ENCODE data around the gene SLC66A3. TPM values are rescaled to one million over a fixed set of nuclear protein-coding genes. Genes with fewer than 3 reads are reported as not detected.

Gene SLC66A3
- total and polyA plus RNA-seq, 2 donors (not counting 1 experiment from before 2014, with no cell fraction given): 23.7 to 32.4 TPM

DNA sequence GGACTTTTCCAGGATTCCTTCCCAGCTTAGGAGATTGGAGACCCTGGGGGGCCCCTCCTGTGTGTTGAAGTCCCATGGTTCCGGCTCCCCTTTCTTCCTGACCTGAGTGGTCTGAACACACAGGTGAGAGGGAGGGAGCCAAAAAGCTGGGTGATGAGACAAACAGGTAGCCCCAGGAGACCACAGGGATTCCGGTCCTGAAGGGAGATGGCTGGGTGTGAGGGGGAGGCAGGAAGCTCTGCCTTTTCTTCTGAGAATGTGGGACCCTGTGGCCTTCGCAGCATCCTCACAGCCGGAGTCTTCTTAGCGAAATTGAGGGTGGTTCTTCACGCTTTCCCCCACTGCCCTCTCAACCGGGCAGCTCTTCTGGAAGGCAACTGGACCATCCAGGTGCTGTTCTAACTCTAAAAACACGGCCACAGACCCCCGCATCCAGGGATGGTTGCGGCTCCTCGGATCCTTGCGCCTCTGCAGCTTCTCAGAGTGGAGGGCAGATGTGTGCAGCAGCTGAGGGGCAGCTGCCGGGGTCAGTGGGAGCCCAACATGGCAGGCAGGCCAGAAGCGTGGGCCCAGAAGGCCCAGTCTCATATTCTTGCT, 4.4 kb downstream of the SLC66A3 start:
- no peaks in the 10 kb centered on the region for H3K36me3 ChIP-seq (replicated peaks in 1 of 2; ENCODE audit: control extremely low read depth in 1 of 2, control insufficient read depth in 1 of 2, extremely low read depth in 1 of 2, insufficient read depth in 2 of 2, low read length in 1 of 2)
- POLR2A ChIA-PET: no interaction called here
- no peaks in the 10 kb centered on the region for H3K27me3 ChIP-seq (replicated peaks in 1 of 4; ENCODE audit: control extremely low read depth in 1 of 4, control insufficient read depth in 3 of 4, insufficient read depth in 4 of 4, low read length in 3 of 4)
- H3K27ac ChIP-seq (ENCODE audit: low read length in 2 of 2): no peak overlapping the region
- no peak overlapping the region for H3K27ac Mint-ChIP-seq
- CTCF ChIA-PET: interaction anchor here (0.5 to 1.1 kb wide), 2 partner anchors 16 to 27 kb away, joined by 3 read pairs; a partner anchor contains a TSS
- no peaks in the 10 kb centered on the region for H3K27me3 Mint-ChIP-seq
- intact Hi-C loops (cut with micrococcal nuclease): loop anchor here (5.0 to 10.0 kb wide), 2 partner anchors 43 to 1115 kb away; partner anchors contain the start of gene KLF11
- no peak overlapping the region for H3K9ac ChIP-seq (ENCODE audit: low read length)
- H3K4me1 Mint-ChIP-seq: peaks cover 24% of the 10 kb centered on the region
- H4K20me1 ChIP-seq (ENCODE audit: control insufficient read depth, insufficient read depth, low read length, poor library complexity, severe bottlenecking): peaks cover 13% of the 10 kb centered on the region
- H3K9me3 Mint-ChIP-seq (ENCODE audit: insufficient read depth): no peaks in the 10 kb centered on the region
- no peak overlapping the region for H2AFZ ChIP-seq (ENCODE audit: insufficient read depth, low read depth, low read length, poor library complexity, severe bottlenecking)
- ATAC-seq (ENCODE audit: low read depth) (no peak), DNase-seq (no peak)
- H3K79me2 ChIP-seq (ENCODE audit: control insufficient read depth, insufficient read depth, low read length): peaks cover 17% of the 10 kb centered on the region
- peaks cover 16 to 25% of the 10 kb centered on the region in 2 donors for H3K4me1 ChIP-seq (ENCODE audit: control insufficient read depth in 2 of 2, insufficient read depth in 2 of 2, low read length in 2 of 2)
- WGBS (ENCODE audit: insufficient coverage): 96% methylated on average over 14 of the region's 14 CpGs
- no peak overlapping the region for H3K4me3 ChIP-seq (ENCODE audit: control extremely low read depth in 1 of 5, extremely low read depth in 1 of 5, insufficient read depth in 1 of 5, low read depth in 2 of 5, low read length in 4 of 5)
- H3K9me3 ChIP-seq (ENCODE audit: control extremely low read depth in 1 of 3, control insufficient read depth in 2 of 3, insufficient read depth in 1 of 3, low read length in 2 of 3): peaks cover 0 to 8% (median 0%) of the 10 kb centered on the region in 3 donors
- no peak overlapping the region for H3K4me2 ChIP-seq (replicated peaks; ENCODE audit: low read depth, low read length, poor library complexity, severe bottlenecking)
- TF ChIP-seq EZH2 (IDR thresholded peaks at IDR 0.05; ENCODE audit: borderline replicate concordance, insufficient read depth, low read depth, low read length, poor library complexity, severe bottlenecking): no peak
- TF ChIP-seq, protein P1, sequence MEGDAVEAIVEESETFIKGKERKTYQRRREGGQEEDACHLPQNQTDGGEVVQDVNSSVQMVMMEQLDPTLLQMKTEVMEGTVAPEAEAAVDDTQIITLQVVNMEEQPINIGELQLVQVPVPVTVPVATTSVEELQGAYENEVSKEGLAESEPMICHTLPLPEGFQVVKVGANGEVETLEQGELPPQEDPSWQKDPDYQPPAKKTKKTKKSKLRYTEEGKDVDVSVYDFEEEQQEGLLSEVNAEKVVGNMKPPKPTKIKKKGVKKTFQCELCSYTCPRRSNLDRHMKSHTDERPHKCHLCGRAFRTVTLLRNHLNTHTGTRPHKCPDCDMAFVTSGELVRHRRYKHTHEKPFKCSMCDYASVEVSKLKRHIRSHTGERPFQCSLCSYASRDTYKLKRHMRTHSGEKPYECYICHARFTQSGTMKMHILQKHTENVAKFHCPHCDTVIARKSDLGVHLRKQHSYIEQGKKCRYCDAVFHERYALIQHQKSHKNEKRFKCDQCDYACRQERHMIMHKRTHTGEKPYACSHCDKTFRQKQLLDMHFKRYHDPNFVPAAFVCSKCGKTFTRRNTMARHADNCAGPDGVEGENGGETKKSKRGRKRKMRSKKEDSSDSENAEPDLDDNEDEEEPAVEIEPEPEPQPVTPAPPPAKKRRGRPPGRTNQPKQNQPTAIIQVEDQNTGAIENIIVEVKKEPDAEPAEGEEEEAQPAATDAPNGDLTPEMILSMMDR (IDR thresholded peaks at IDR 0.05): no peak
- no peak overlapping the region for H3K4me3 Mint-ChIP-seq

DNA sequence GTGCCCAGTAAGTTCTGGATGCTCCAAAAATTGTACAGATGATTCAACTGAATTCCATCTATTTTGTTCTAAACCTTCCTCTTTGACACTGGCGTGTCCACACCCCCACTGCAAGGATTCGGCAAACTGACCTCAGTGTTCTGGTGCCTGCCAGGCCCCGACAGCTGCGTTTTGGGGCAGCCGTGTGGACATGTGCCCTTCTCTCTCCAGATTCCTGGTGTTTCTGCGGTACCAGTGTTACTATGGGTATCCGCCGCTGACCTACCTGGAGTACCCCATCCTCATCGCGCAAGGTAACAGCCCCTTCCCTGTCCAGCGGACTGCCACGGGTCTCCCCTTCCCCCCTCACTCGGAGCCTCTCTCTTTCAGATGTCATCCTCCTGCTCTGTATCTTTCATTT, 5.0 kb downstream of the SLC66A3 start:
- no peaks in the 10 kb centered on the region for H3K27me3 ChIP-seq (replicated peaks in 1 of 4; ENCODE audit: control extremely low read depth in 1 of 4, control insufficient read depth in 3 of 4, insufficient read depth in 4 of 4, low read length in 3 of 4)
- no peak overlapping the region for H2AFZ ChIP-seq (ENCODE audit: insufficient read depth, low read depth, low read length, poor library complexity, severe bottlenecking)
- DNase-seq: no peak
- intact Hi-C loops (cut with micrococcal nuclease): loop anchor here (5.0 kb wide), 1 partner anchor 42 kb away; no protein-coding TSS in a partner anchor
- peaks cover 0 to 8% (median 0%) of the 10 kb centered on the region in 3 donors for H3K9me3 ChIP-seq (ENCODE audit: control extremely low read depth in 1 of 3, control insufficient read depth in 2 of 3, insufficient read depth in 1 of 3, low read length in 2 of 3)
- H3K79me2 ChIP-seq (ENCODE audit: control insufficient read depth, insufficient read depth, low read length): peaks cover 17% of the 10 kb centered on the region
- ChIA-PET CTCF (interaction anchor here (0.5 to 1.1 kb wide), 2 partner anchors 16 to 28 kb away, joined by 3 read pairs; a partner anchor contains a TSS), POLR2A (no interaction called here)
- Mint-ChIP-seq H3K4me3 (no peak overlapping the region), H3K27me3 (no peaks in the 10 kb centered on the region), H3K9me3 (ENCODE audit: insufficient read depth) (no peaks in the 10 kb centered on the region), H3K27ac (peak overlapping the region; percentile 16), H3K4me1 (peaks cover 23% of the 10 kb centered on the region)
- H3K4me1 ChIP-seq (ENCODE audit: control insufficient read depth in 2 of 2, insufficient read depth in 2 of 2, low read length in 2 of 2): peaks cover 16 to 25% of the 10 kb centered on the region in 2 donors
- TF ChIP-seq EZH2 (IDR thresholded peaks at IDR 0.05; ENCODE audit: borderline replicate concordance, insufficient read depth, low read depth, low read length, poor library complexity, severe bottlenecking): no peak
- TF ChIP-seq, protein P1 (IDR thresholded peaks at IDR 0.05): no peak
- H3K4me2 ChIP-seq (replicated peaks; ENCODE audit: low read depth, low read length, poor library complexity, severe bottlenecking): no peak overlapping the region
- 90% methylated on average over 13 of the region's 13 CpGs for WGBS (ENCODE audit: insufficient coverage)
- no peak for ATAC-seq (ENCODE audit: low read depth)
- peaks cover 13% of the 10 kb centered on the region for H4K20me1 ChIP-seq (ENCODE audit: control insufficient read depth, insufficient read depth, low read length, poor library complexity, severe bottlenecking)
- no peaks in the 10 kb centered on the region for H3K36me3 ChIP-seq (replicated peaks in 1 of 2; ENCODE audit: control extremely low read depth in 1 of 2, control insufficient read depth in 1 of 2, extremely low read depth in 1 of 2, insufficient read depth in 2 of 2, low read length in 1 of 2)
- H3K27ac ChIP-seq (ENCODE audit: low read length in 2 of 2): no peak overlapping the region
- H3K9ac ChIP-seq (ENCODE audit: low read length): no peak overlapping the region
- no peak overlapping the region for H3K4me3 ChIP-seq (ENCODE audit: control extremely low read depth in 1 of 5, extremely low read depth in 1 of 5, insufficient read depth in 1 of 5, low read depth in 2 of 5, low read length in 4 of 5)

All from B cell (primary cell).